GM21381 (cell line): ENCODE data around the gene DAPK2.

Source experiments
- ATAC-seq: cut with Tn5 transposase; IDR thresholded peaks from one replicate; pipeline ENCODE4 v1.9.1; 2021; ENCODE audit warnings: mild to moderate bottlenecking, moderate library complexity; ENCODE audit not compliant: unreplicated experiment

Gene DAPK2

DNA sequence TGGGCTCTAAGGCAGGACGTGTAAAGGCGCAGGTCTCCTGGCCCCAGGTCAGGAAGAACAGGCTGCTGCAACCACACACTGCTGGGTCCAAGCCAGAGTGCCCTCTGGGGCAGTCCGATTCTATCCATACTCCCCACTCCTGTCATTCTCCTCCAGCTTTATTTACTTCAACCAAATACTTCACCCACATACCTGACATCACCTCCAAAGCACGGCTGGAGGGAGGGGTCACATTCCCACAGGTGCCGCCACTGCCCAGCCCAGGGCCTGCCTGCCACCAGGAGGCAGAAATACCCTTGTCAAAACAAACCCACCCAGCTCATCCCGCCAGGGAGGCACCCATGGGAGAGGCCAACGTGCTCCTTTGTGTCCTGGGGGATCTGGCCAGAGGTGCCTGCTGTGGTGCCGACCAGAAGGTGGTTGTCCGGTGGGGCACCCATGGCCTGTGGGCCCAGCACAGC lies 100.4 kb downstream of the DAPK2 start:
- ATAC-seq: no peak

DNA sequence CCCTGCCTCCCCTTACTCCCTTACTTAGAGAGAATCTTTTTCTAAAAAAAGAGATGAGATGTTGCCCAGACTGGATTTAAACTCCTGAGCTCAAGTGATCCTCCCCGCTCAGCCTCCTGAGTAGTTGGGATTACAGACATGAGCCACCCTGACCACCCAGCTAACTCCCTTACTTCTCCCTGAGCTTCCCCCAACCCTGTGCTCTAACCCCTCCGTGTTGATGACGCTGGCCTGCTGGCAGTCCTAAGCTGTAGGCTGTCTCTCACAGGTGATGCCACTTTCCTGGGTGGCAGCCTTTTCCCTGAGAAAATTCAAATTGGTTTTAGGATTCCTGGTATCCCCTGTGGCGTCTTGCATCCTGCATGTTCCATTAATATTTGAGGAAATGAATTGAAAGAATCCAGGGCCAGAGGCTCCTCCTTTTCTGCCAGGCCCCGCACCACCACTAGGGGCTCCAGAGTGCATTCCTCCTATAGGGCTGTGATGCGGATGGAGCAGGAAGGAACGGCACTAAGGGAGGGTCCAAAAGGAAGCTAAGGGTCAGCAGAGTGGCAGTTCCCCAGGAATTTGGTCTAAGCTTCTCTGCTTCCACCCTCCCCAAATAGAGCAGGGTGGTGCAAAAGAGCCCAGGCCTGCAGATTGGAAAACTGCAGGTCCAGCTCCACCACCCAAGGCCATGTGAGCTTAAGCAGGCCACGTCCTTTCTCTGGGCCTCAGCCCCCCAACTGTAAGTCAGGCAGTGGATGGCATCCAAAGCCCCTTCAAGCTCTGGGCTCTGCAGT lies 101.1 kb downstream of the DAPK2 start:
- no peak for ATAC-seq

GRCh38 chr15:63944681-63944955 lies 101.7 kb downstream of the DAPK2 start:
- no peak for ATAC-seq

- ATAC-seq: no peak
Observed at GRCh38 chr15:63943829-63944680, 102.2 kb downstream of the DAPK2 start.

GRCh38 chr15:63942486-63943365 lies 103.6 kb downstream of the DAPK2 start:
- no peak for ATAC-seq

DNA sequence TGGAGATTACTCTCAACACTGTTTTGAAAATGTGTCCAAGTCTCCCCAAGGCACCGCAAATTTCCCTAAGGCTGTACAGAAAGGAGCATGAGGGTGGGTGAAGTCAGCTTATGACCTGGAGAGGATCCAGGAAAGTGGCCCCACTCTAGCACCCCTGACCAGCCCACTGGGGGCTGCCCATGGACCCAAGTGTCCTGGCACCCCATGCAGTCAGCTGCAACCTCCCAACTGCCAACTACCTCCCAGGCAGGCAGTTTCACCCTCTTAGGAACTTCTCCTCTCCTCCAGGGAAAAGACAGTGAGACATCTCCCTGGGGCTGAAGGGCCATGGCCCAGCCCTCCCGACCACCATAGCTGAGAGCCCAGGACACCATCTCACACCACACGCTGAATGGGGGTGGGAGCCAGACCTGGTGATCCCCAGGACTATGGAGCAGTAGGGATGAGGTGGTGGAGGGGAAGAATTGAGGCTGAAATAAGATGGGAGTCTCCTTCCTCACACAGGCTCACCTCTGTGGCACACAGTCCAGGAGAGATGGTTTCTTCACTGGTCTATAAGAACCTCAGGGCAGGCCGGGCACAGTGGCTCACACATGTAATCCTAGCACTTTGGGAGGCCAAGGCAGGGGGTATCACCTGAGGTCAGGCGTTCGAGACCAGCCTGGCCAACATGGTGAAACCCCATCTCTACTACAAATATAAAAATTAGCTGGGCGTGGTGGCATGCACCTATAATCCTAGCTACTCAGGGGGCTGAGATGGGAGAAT lies 104.4 kb downstream of the DAPK2 start:
- no peak for ATAC-seq

- ATAC-seq: no peak
Observed at GRCh38 chr15:63940966-63941620, 105.2 kb downstream of the DAPK2 start.

- no peak for ATAC-seq
Observed at GRCh38 chr15:63939531-63940130, 106.7 kb downstream of the DAPK2 start.

DNA sequence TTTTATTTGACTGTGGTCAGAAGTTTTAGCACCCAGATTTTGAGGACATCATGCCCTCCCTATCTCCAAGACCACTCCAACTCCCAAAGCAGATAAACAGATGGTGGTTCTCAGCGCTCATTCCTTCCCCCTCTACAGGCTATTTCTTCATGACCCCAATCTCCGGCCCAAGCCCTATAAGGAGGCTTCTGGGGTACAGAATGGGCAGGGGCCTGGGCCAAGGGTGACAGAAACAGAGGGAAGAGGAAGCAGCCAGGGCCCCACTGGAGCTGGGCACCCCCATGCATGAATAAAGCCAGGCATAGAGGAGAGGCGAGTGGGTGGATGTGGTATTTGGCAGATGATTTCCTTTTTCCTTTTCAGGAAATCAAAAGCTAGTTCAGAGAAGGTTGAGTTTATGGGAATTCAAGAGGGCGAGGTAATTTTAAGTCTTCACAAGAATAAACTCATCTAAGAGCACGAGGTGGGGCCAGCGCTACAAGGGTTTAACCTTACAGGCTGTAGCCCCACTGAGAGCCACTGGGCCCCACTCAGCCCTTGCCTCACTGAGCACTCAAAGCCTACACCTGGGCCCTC lies 107.7 kb downstream of the DAPK2 start:
- ATAC-seq: no peak

GRCh38 chr15:63933522-63933921 lies 112.8 kb downstream of the DAPK2 start:
- no peak for ATAC-seq

- ATAC-seq: no peak
Observed at GRCh38 chr15:63931556-63931955, 114.7 kb downstream of the DAPK2 start.

GRCh38 chr15:63930034-63930433 lies 116.3 kb downstream of the DAPK2 start:
- no peak for ATAC-seq

DNA sequence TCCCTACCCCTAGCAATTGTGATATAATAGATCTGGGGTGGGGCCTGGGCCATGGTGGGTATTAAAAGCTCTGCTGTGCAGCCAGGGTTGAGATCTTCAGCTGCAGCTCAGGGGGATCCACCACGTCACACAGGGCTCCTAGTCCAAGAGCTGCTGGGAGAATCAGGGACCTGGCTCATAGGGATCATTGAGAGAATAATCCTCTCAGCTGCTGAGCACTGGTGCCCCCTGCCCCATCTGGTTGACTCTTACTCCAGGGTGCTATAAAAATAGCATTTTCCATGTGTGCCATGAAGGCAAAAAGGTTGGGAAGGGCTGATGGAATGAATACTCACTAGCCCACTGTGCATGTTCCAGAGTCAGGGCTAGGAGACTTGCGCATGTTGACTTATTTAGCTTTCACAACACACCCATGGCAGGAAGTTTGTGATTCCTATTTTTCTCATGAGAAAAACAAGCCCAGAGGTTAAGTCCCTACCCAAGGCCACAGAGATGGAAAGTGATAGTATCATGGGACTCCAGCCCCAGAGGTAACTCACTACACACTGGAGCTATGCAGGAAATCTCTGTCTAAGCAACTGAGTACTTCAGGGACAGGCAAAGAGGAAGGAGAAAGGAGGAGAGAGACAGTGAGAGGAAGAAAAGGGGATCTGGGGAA lies 118.0 kb downstream of the DAPK2 start:
- ATAC-seq: no peak

DNA sequence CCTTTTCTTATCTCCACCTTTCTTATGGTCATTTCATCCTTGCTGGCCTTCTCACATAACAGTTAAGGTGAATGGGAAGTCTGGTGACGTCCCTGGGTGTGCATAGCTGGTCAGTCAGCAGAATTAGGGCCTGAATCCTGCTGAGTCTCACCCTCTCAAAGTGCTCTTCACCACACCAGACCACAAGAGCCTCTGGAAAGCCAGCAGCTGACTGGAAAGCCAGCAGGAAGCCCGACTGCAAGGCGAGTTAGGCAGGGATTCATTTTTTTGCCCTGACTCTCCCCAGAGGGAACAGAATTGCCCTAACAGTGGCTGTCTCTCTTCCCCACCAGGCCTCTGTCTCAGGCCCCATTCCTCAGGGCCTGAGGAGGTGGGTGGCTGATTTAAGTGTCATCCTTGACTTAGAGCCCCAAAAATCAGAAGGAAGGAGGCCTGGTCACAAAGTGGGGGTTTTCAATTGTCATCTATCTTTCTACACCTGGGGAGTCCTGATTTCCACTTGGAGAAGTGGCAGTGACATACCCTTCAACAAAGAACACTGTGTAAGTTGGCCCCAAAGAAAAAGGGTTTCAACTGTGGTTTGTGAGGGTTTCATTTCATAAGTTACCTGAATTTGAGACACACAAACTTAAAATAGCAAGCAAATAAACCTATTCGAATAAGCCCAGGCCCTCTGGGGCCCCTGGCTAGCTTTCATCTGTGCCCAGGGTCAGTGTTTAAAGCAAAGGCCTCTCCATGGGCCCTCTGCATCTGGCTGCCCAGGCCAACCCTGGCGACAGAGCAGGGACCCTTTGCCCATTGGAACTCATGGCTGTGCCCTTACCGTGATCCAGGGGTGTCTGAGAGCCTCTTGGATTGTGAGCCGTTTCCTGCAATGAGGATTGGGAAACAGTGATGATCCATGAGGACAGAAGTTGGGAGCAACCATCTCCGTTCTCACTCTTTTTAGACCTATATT lies 122.0 kb downstream of the DAPK2 start:
- ATAC-seq: no peak

DNA sequence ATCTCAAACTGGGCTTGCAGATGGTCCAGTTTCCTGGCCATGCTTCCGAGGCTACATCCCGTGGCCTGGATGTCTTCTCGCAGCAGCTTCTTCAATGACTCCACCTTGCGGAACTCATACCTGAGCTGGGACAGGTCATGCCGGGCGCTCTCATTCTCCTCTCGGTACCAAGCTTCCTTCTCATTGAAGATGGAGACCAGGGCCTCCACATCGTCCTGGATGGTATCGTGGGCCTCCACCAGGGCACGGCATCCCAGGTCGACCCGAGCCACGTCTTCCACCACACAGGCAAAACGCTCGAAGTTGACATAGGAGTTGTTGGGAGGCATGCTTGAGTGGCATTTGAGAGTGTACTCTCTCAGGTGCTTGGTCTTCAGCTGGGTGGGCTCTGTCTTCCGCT lies 123.4 kb downstream of the DAPK2 start:
- ATAC-seq: no peak

DNA sequence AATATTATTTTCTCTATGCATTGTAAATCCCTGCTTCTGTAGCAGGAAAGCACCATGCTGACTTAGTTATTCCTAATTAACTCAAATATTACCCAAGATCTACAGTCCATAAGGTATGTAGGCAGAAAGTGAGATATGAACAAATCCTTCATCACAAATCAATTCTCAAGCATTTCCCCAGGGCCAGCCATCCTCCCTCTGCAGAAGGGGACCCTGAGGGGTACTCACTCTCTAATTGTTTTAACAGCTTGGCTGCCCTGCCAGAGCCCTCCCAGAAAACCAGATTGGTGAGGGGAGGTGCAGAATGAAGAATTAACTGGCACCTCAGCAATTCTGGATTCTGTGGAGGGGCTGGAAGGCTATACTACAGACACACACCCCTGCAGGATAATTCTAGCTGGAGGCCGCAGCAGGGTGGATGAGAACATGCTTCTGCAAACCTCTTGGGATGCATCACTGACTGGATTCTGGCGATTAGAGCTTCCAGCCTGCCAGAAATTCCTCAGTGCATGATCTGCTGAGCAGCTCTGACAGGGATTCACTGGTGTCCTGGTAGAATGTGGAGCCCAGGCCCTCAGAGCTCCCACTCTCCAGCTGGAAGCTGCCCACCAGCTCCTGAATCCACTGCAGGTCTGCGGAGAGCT lies 123.9 kb downstream of the DAPK2 start:
- no peak for ATAC-seq

DNA sequence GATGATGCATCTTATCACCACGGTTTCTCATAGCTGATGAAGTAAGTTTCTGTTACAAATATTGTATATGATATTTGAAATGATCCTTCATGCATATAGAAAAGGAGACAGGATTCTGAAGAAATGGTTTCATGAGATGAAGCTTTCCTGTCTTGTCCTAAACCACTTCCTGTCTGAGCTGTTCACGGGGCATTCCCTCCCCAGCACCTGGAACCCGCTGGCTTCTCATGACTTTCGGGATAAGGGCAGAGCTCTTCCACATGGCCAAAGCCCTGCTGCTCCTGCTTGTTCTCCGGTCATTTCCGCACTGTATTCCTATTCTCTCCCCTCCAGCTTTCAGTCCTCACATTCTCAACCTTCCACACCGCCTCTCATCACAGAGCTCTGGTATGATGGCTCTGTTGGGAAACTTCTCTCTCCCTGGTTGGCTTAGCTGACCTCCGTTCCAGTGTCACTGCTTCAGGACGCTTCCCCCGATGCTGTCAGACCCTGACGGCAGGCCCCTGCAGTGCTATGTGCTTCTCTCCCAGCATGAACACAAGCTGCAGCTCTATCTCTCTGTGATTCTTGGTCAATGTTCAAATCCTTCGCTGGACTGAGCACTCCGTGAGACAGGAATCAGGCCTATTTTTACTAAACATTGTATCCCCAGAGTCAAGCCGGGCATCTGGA lies 125.6 kb downstream of the DAPK2 start:
- ATAC-seq: no peak
